Metanephros (tissue), 1 donor: ENCODE data around the gene KAT2A. TPM values are rescaled to one million over a fixed set of nuclear protein-coding genes. Genes with fewer than 3 reads are reported as not detected.

Experiments used
- total RNA-seq: library from RNA; depleted of rRNA; stranded (reverse); fragments of >200 nt; gene quantifications from one replicate; pipeline ENCODE4 v1.2.3, GENCODE V29; 2014

KAT2A gene
- total RNA-seq = 34.3 TPM

DNA sequence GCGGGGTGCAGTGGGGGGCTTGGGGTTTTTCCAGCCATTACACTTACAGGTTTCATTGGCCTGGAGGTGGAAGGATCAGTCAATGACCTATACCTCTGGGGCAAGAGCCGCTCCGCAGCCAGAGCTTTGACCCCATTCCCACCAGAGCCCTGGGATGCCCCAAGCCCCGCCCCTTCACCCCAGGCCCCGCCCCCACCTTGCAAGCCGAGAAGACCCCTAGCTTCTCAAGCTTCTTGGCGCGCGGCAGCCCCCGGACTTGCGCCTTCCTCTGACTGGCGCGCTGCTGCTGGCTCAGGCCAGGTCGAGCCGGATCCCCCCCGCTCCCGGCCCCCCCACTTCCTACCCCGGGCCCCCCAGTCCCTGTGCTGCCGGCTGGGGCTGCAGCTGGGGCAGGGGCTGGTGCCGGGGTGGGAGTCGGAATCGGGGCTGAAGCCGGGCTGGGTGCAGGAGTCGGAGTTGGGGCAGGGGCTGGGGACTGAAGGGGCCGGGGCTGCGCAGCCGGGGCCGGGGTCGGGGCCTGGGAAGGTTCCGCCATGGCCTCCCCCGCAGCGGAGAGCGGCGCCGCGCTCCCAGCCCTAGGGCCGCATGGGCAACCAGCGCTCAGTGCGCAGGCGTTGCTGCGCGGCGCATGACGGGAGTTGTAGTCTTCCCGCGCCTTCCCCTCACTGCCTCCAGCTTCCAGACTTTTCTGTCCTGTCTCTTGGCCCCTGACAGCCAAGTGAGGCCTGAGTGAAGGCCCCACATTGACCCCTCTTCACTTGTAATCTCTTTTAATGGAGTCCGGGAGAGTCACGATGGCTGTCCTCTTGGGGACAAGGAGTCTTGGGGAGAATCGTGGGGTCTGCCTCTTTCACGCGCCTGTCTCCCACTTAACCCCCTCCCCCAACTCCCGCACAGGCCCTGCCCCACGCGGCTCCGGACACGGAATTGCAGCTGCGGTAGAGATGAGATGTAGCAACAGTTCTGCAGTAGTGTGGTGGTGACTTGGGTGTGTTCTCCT lies at the start of gene KAT2A:
Gene KAT2A (minus strand): TSS at position 598 of the 1,000 bp plus-strand sequence. CDS start 63 bp downstream, at position 535.

DNA sequence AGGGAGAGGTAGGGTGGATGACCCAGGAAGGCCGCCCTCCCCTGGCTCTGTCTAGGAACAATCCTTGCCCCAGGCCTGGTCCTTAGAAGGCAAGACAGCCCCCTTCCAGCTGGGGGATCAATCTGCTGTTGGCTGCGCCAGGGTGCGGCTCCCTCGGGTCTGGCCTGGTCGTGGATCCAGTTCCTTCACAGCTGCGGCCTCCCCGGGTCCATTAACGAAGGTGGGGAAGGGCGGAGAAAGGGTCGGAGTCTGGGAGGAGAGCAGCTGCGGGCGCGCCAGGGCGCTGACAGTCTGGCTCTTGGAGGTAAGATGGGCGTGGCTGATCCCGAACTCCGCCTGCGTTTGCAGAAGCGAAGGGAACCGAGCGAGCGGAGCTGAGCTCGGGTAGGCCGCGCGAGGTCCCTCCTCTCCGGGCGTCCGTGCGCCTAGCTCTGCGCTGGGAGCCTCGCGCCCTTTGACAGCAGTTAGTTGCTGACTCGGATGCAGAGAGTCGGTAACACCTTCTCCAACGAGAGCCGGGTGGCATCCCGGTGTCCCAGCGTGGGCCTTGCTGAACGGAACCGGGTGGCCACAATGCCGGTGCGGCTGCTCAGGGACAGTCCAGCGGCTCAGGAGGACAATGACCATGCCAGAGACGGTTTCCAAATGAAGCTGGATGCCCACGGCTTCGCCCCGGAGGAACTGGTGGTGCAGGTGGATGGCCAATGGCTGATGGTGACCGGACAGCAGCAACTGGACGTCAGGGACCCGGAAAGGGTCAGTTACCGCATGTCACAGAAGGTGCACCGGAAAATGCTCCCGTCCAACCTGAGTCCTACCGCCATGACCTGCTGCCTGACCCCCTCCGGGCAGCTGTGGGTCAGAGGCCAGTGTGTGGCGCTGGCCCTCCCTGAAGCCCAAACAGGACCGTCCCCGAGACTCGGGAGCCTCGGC lies 1.5 kb upstream of the KAT2A start, which contains the start of gene HSPB9:
Gene HSPB9 (plus strand): TSS at position 434 of the 933 bp plus-strand sequence. CDS start 47 bp downstream, at position 481.

DNA sequence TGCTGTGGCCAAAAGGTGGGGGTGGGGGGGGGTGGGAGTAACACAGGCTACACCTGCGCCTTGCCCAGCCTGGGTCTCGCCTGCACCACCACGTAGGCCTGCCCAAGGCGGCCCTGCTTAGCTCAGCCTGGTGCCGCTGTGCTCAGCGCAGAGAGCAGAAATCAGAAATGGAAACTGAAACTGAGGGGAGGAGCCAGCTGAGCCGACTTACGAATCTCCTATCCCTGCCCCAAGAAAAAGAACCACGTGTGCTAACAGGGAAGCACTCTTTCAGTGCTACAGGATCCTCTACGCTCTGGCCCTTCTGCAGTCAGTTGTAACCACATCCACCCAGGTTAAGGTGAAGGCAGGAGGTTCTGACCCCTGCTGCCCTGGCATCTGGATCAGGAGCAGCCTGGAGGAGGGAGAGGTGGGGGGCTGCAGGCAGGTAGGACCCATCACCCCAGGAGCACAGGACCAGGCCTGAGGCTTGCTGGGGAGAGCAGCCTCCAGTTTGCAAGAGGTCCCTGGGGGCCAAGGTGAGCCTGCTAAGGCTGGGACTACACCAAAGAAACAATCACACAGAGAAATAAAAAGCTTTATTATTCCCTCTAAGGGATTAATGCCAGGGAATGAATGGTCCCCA lies 8.5 kb downstream of the KAT2A start, which contains the start of gene DHX58:
Gene DHX58 (minus strand): TSS at position 163 of the 625 bp plus-strand sequence. CDS start 822 bp downstream, outside the sequence.

DNA sequence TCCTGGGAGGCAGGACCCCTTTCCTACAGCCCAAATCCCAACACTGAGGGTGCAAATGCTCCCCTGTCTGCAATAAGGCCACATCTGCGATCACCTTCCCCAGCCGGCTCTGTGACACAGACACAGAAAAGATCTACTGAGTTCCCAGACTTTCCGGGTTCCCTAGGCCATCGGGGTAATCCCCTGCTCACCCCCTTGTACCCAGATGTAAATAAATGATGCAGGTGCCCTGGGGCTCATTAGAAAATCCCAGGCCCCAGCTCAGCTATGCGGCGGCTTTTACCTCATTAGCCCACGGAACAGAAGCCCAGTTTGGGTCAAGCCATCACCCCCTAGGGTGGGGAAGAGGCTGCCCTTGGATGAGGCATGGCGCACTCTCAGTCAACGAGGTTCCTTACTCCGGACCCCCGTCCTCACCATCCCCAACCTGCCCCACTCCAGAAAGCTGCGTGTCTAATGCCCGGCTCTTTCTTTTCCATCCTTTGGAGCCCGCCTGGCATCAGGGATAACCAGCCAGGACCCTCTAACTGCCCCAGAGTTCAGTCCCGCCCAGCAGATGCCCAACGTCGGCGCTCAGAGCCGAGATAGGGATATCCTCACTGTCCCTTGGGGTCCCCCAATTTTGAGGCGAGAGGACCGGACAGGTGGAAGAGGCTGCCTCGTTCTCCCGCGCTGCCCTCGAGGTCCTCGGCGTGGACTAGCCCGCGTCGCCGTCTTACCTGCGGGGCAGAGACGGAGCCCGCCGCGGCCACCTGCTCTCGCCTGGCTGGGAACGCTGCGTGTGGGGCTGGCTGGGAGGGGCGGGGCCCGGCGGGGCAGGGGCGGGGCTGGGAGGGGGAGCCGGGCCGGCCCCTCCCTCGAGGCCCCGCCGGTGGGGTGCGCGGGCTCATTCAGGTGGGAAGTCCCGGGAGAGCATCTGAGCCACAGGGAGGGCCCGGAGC lies 23.2 kb downstream of the KAT2A start, which contains the start of gene ZNF385C:
Gene ZNF385C (minus strand): TSS at position 783 of the 941 bp plus-strand sequence. CDS start 35,417 bp downstream, outside the sequence.

Other genes with a start within 250 kb of the KAT2A start
- 82.0 TPM for gene ACLY, start 202.4 kb downstream of the KAT2A start, total RNA-seq
- gene ODAD4, start 190.8 kb downstream of the KAT2A start, total RNA-seq = 1.9 TPM
- gene CNP, start 154.6 kb downstream of the KAT2A start, total RNA-seq = 46.5 TPM
- 76.5 TPM for gene DNAJC7, start 103.9 kb downstream of the KAT2A start, total RNA-seq
- 38.9 TPM for gene NKIRAS2, start 101.3 kb downstream of the KAT2A start, total RNA-seq
- 6.7 TPM for gene C17orf113, start 70.8 kb downstream of the KAT2A start, total RNA-seq
- 1.5 TPM for gene ZNF385C, start 22.9 kb downstream of the KAT2A start, total RNA-seq
- gene DHX58, start 8.7 kb downstream of the KAT2A start, total RNA-seq = 10.0 TPM
- 0.23 TPM for gene HSPB9, start 1.4 kb upstream of the KAT2A start, total RNA-seq
- gene RAB5C, start 33.6 kb upstream of the KAT2A start, total RNA-seq = 80.1 TPM
- not detected for gene KCNH4, start 59.8 kb upstream of the KAT2A start, total RNA-seq
- gene HCRT, start 64.1 kb upstream of the KAT2A start, total RNA-seq = not detected
- gene GHDC, start 73.1 kb upstream of the KAT2A start, total RNA-seq = 23.6 TPM
- gene STAT5B, start 155.0 kb upstream of the KAT2A start, total RNA-seq = 53.7 TPM
- 24.3 TPM for gene STAT5A, start 167.1 kb upstream of the KAT2A start, total RNA-seq